Activated T-helper 1 cell treated with anti-CD3 and anti-CD28 coated beads, Interleukin-12 subunit alpha, Interleukin-12 subunit beta, Interleukin-2, Interleukin-4 antibody, amounts not matched to agents 30 ng/mL and 10 ng/mL and 1 ng/mL, durations not matched to agents 14 hours and 24 hours and 36 hours (primary cell): ENCODE measurements around the gene PRSS21. TPM values are rescaled to one million over a fixed set of nuclear protein-coding genes. Genes with fewer than 3 reads are reported as not detected.

Source experiments
- DNase-seq: peaks from one replicate; pipeline ENCODE4 v3.0.0; 2021; ENCODE audit warnings: low spot score
- H3K27ac Mint-ChIP-seq: one replicate; pipeline ENCODE4 v1.8.0; 2021; ENCODE audit warnings: mild to moderate bottlenecking, mixed read lengths
- H3K27me3 Mint-ChIP-seq: one replicate; pipeline ENCODE4 v1.8.0; 2022; ENCODE audit warnings: mild to moderate bottlenecking, moderate library complexity, mixed read lengths; ENCODE audit not compliant: insufficient read depth
- H3K36me3 Mint-ChIP-seq: one replicate; pipeline ENCODE4 v1.8.0; 2021; ENCODE audit warnings: low read depth, mixed read lengths
- H3K4me1 Mint-ChIP-seq: one replicate; pipeline ENCODE4 v1.8.0; 2021; ENCODE audit warnings: low read depth, mixed read lengths
- H3K4me3 Mint-ChIP-seq: one replicate; pipeline ENCODE4 v1.8.0; 2021; ENCODE audit warnings: mild to moderate bottlenecking, moderate library complexity, mixed read lengths
- H3K9me3 Mint-ChIP-seq: one replicate; pipeline ENCODE4 v1.8.0; 2021; ENCODE audit warnings: mixed read lengths
- intact Hi-C: fragments of 100-400 bp; cut with micrococcal nuclease; formaldehyde crosslinking; loops from one replicate; pipeline ENCODE4 v1.15.1; 2024
- total RNA-seq: library from RNA; stranded (reverse); gene quantifications from 2 replicates; pipeline ENCODE4 v1.2.3, GENCODE V29; 2022

PRSS21 gene
- total RNA-seq, 1 donor from 2014 or later: 10.1 TPM

DNA sequence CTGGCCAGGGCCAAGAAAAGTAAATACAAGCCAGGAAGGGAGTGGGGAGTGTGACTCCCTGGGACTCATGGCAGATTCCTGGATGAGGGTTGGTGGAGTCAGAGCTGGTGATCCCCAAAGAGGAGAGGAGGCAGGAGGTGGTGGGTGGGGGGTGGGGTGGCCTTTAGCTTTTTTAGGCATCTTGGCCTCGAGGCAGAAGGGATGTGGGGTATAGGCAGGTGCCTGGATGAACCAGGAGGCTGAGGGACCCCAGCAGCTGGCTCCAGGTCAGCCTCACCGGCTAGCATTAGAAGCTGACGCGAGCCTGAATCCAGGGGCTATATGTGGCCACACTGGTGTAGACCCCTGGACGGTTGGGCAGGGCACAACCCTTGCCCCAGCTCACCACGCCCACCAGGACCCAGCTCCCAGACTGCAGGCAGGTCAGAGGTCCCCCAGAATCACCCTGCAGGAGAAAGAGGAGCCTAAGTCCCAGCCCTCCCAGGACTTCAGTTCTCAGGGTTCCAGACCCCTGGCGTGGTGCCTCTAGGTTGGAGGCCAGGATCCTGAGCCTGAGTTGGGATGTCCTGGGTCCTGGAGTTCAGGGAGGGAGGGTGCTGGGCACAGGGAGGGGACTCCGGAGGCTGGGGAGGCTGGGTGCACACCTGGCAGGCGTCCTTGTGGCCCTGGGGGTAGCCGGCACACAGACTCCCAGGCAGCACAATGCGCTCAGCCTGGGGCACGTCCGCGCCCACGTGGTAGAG lies 32.5 kb upstream of the PRSS21 start:
- no peaks in the 10 kb centered on the region for H3K9me3 Mint-ChIP-seq
- no peaks in the 10 kb centered on the region for H3K36me3 Mint-ChIP-seq
- peaks cover 18% of the 10 kb centered on the region for H3K27me3 Mint-ChIP-seq
- no peaks in the 10 kb centered on the region for H3K4me1 Mint-ChIP-seq
- H3K4me3 Mint-ChIP-seq: peak overlapping the region; percentile 76
- H3K27ac Mint-ChIP-seq: peak overlapping the region; percentile 77
- intact Hi-C loops: loop anchor here (5.0 kb wide), 1 partner anchor 262 kb away; the partner anchor contains the start of gene AMDHD2
- DNase-seq: no peak

DNA sequence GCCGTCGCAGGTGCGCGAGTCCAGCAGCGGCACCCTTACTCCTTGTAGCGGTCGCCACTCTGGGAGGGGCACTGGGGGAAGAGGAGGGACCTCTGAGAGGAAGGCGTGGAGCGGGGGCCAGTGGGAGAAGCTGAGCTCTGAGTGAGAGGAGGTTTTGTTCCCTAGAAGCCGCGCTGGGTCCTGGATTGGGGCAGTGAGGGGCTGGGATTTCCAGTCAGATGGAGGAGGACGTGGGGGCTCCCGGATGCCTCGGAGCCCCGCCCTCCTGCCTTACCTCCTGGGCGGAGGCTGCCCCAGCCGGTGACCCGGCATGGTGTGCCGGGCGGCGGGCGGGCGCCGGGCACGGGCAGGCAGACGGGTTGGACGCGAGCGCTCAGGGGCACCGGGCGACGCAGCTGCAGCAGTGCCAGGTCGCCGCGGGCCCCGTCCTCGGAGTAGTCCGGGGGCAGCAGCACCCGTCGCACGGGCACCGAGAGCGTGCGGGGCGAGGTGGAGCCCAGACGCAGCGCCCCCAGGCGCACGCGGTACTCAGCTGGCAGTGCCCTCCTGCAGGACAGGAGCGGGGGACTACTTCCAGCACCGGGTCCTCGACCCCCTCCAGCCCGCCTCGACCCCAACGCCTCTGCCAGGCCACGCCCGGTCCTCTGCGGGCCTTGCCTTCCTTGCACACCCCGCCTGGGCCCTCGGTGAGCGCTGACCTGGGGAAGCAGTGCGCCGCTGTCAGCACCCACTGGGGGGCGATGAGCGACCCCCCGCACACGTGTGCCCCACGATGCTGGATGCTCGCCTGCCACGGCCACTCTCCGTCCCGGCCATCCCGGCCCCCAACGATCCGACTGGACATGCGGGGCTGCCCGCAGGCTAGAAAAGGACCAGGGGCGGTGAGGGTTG lies 31.7 kb upstream of the PRSS21 start:
- Mint-ChIP-seq H3K4me1 (no peaks in the 10 kb centered on the region), H3K27ac (peak overlapping the region; percentile 77), H3K4me3 (peak overlapping the region; percentile 76), H3K36me3 (no peaks in the 10 kb centered on the region), H3K27me3 (peaks cover 20% of the 10 kb centered on the region), H3K9me3 (no peaks in the 10 kb centered on the region)
- intact Hi-C loops: no loop called here
- DNase-seq: no peak

DNA sequence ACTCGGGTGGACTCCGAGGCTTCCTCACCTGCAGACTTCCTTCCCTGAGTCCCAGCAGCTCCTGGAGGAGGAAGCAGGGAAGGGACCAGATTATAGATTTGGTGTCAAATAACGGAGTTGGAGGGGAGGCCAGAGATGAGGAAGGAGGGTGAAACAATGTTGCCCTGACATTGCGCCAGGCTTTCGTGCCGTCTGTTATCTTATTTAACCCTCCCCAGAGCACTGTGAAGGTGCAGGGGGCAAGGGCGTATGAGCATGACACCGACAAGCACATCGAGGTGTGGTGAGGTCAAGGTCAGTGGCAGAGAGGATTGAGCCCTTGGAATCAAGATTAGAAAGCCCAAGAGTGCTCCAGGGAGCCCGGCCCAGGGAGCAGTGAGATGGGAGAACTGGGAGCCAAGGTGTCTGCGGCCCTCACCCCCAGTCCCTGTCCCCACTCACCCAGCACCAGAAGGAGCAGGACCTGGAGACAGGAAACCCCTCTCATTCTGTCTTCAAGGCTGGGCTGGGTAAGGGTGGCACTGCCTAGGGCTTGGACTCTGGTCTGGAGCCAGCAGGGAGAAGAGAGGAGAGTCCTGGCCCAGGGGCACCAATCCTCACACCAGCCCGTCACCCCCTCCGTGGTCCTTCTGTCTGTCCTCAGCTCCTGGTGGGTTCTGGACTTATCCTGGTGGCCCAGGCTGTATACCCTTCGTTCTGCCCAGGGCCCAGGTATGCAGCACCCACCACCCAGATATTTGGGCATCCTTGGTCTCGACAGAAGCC lies 30.8 kb upstream of the PRSS21 start:
- no peaks in the 10 kb centered on the region for H3K36me3 Mint-ChIP-seq
- H3K4me1 Mint-ChIP-seq: no peaks in the 10 kb centered on the region
- DNase-seq: no peak
- H3K9me3 Mint-ChIP-seq: no peaks in the 10 kb centered on the region
- peak overlapping the region; percentile 22 for H3K4me3 Mint-ChIP-seq
- H3K27ac Mint-ChIP-seq: no peak overlapping the region
- intact Hi-C loops: no loop called here
- peaks cover 22% of the 10 kb centered on the region for H3K27me3 Mint-ChIP-seq

DNA sequence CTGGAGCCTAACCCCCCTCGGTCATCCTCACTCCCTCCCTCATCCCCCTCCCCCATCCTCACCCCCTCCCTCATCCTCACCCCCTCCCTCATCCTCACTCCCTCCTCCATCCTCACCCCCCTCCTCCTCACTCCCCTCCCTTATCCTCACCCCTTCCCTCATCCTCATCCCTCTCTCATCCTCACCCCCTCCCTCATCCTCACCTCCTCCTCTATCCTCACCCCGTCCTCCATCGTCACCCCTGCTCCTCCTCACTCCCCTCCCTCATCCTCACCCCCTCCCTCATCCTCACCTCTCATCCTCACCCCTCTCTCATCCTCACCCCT lies 30.2 kb upstream of the PRSS21 start:
- intact Hi-C loops: no loop called here
- DNase-seq: no peak
- Mint-ChIP-seq H3K36me3 (no peaks in the 10 kb centered on the region), H3K27ac (no peak overlapping the region), H3K9me3 (no peaks in the 10 kb centered on the region), H3K4me3 (no peak overlapping the region), H3K27me3 (peaks cover 23% of the 10 kb centered on the region), H3K4me1 (no peaks in the 10 kb centered on the region)

DNA sequence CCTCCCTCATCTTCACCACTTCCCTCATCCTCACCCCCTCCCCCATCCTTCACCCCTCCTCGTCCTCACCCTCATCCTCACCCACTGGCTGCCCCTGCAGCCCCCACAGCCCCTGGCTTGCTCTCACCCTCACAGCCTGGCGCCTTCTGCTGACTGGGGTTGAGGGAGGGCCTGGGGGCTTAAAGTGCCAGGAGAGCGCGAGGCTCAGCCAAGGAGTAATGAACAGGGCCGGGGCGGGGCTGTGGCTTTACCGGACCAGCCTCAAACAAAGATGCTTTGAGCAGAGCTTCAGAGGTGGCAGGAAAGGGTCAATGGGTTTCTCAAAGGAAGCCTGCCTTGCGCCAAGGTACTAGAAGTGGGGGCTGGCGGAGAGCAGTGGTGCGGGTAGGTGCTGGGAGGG lies 29.6 kb upstream of the PRSS21 start, which contains the start of gene PRSS33:
PRSS33 (minus strand) TSS at position 155 of the 400 bp plus-strand sequence. CDS start 1,013 bp downstream, outside the sequence.
- DNase-seq: no peak
- intact Hi-C loops: no loop called here
- H3K36me3 Mint-ChIP-seq: no peaks in the 10 kb centered on the region
- H3K27ac Mint-ChIP-seq: no peak within 1 kb of the TSS
- no peaks in the 10 kb centered on the region for H3K9me3 Mint-ChIP-seq
- H3K27me3 Mint-ChIP-seq: peaks cover 23% of the 10 kb centered on the region
- H3K4me1 Mint-ChIP-seq: no peaks in the 10 kb centered on the region
- no peak within 1 kb of the TSS for H3K4me3 Mint-ChIP-seq

DNA sequence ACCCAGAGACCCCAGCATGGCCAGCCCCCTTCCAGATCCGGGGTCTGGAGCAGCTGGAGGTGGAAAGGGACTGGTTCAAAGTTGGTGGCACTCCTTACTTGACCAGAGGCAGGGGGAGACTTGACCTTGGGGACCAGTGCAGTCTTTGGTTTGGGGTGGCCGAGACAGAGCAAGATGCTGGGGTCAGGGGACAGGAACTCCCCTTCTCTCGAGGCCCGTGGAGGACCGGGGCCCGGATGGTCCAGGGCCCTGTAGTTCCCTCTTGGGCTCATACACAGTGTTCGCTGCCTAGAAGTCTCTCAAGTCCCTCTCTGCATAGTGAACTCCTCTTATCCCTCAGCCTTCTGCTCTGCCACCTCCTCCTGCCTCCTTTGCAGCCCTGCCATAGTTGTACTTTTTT lies 29.1 kb upstream of the PRSS21 start:
- Mint-ChIP-seq H3K4me1 (no peaks in the 10 kb centered on the region), H3K9me3 (no peaks in the 10 kb centered on the region), H3K27me3 (peaks cover 23% of the 10 kb centered on the region), H3K4me3 (no peak overlapping the region), H3K27ac (no peak overlapping the region), H3K36me3 (no peaks in the 10 kb centered on the region)
- no peak for DNase-seq
- intact Hi-C loops: no loop called here

DNA sequence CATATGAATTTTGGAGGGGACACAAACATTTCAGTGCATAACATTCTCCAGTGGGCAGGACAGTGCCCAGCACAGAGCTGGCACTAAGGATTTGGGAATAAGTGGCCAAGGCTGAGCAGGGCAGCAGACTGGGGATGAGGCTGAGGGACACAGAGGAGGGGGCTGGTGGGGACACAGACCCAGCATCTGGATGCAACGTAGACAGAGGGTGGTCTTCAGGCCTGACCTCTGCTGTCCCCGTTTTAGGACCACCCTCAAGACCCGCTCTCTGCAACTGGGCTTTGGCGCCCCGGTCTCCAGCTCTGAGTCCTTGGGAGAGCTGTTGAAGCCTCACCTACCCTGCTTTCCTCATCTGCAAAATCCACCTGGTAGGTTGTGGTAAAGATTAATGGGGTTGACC lies 26.4 kb upstream of the PRSS21 start:
- DNase-seq: no peak
- H3K27ac Mint-ChIP-seq: no peak overlapping the region
- no peaks in the 10 kb centered on the region for H3K4me1 Mint-ChIP-seq
- H3K27me3 Mint-ChIP-seq: peaks cover 30% of the 10 kb centered on the region
- no peaks in the 10 kb centered on the region for H3K9me3 Mint-ChIP-seq
- intact Hi-C loops: no loop called here
- no peaks in the 10 kb centered on the region for H3K36me3 Mint-ChIP-seq
- H3K4me3 Mint-ChIP-seq: no peak overlapping the region

DNA sequence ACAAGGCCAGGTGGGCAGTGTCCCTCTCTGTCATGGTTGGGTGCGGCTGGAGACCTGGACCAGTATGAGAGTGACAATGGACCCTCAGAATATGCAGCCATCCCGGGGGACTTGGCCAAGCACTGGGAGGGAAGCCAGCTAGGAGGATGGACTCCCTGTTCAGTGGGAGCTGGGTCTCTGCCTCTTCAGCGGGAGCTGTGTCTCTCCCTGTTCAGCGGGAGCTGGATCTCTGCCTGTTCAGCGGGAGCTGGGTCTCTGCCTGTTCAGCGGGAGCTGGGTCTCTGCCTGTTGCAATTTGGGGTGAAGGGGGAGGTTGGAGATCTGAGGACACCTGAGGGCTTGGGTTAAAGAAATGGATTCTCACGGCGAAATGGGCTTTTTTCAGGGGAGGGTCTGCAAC lies 25.9 kb upstream of the PRSS21 start:
- H3K27ac Mint-ChIP-seq: no peak overlapping the region
- no peak for DNase-seq
- no peaks in the 10 kb centered on the region for H3K9me3 Mint-ChIP-seq
- peaks cover 26% of the 10 kb centered on the region for H3K27me3 Mint-ChIP-seq
- intact Hi-C loops: no loop called here
- H3K36me3 Mint-ChIP-seq: no peaks in the 10 kb centered on the region
- no peaks in the 10 kb centered on the region for H3K4me1 Mint-ChIP-seq
- H3K4me3 Mint-ChIP-seq: no peak overlapping the region

DNA sequence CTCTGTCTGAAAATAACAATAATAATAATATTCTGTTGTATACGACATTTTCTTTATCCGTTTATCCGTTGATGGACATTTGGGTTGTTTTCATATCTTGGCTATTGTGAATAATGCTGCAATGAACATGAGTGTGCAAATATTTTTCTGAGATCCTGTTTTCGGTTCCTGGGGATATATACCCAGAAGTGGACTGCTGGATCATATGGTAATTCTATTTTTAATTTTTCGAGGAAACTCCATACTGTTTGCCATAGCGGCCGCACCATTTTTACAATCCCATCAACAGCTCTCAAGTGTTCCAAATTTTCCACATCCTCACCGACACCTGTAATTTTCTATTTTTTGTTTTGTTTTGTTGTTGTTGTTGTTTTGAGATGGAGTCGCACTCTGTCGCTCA lies 24.1 kb upstream of the PRSS21 start:
- intact Hi-C loops: no loop called here
- peaks cover 26% of the 10 kb centered on the region for H3K27me3 Mint-ChIP-seq
- no peak overlapping the region for H3K4me3 Mint-ChIP-seq
- H3K4me1 Mint-ChIP-seq: no peaks in the 10 kb centered on the region
- H3K9me3 Mint-ChIP-seq: no peaks in the 10 kb centered on the region
- no peak for DNase-seq
- H3K27ac Mint-ChIP-seq: no peak overlapping the region
- no peaks in the 10 kb centered on the region for H3K36me3 Mint-ChIP-seq

DNA sequence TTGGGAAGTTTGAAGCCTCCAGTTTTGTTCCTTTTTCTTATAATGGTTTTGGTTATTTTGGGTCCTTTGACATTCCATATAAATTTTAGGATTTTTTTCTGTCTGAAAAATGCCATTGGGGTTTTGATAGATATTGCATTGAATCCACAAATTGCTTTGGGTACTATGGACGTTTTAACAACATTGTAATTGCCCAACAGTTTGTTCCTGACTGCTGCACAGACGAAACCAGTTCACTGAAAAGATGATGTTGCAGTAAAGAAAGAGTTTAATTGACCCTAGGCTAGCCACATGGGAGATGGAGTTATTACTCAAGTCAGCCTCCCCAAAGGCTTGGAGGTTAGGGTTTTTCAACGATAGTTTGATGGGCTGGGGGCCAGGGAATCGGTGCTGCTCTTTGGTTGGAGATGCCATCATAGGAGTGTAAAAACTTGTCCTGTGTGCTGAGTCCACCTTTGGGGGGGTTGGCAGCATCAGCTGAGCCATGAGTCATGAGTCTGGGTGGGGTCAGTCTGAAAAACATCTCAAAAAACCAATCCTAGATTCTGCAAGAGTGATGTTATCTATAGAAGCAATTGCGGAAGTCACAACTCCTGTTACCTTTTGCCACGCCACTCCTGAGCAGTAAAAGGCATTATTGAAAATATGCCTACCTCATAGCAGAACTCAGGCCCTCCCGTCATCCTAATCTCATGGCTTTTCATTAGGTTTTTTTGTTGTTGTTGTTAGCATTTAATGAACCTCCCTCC lies 21.5 kb upstream of the PRSS21 start:
- peaks cover 18% of the 10 kb centered on the region for H3K27me3 Mint-ChIP-seq

DNA sequence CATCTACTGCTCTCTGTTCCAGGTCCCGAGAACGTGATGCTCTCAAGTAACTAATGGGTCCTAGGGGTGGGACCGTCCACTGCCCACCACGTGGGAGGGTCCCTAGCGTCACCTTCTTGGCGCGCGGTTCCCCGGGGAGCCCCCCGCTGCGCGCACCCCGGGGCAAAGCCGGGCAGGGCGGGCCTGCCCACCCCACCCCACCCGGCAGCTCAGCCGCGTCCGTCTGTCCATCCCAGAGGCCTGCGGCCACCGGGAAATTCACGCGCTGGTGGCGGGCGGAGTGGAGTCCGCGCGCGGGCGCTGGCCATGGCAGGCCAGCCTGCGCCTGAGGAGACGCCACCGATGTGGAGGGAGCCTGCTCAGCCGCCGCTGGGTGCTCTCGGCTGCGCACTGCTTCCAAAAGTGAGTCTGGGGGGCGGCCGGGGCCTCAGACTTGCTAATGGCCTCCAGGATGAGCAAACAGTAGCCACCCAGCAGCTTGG lies 18.3 kb upstream of the PRSS21 start:
- no peak for DNase-seq
- intact Hi-C loops: no loop called here
- no peaks in the 10 kb centered on the region for H3K4me1 Mint-ChIP-seq

More for the DNA sequence above, 21.5 kb upstream of the PRSS21 start:
- H3K27ac Mint-ChIP-seq: no peak overlapping the region
- DNase-seq: no peak
- H3K36me3 Mint-ChIP-seq: no peaks in the 10 kb centered on the region
- no peaks in the 10 kb centered on the region for H3K9me3 Mint-ChIP-seq
- no peaks in the 10 kb centered on the region for H3K4me1 Mint-ChIP-seq
- intact Hi-C loops: no loop called here
- H3K4me3 Mint-ChIP-seq: no peak overlapping the region

DNA sequence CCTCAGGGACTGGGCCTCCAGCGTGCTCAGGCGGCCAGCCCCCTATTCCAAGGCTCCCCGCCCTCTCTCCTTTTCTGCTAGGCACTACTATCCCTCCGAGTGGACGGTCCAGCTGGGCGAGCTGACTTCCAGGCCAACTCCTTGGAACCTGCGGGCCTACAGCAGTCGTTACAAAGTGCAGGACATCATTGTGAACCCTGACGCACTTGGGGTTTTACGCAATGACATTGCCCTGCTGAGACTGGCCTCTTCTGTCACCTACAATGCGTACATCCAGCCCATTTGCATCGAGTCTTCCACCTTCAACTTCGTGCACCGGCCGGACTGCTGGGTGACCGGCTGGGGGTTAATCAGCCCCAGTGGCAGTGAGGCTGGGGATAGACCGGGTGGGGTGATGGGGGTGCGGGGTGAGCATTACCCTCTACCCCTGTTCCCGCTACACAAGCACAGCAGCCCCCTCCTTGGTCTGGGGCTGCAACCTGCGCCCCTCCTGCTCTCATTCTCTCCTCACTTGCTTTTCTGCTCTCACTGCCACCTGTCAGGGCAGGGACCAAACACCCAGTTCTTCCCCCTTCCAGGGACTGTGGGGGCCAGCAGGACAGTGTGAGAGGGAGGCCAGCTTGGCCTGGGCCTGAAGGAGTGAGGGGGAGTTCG lies 17.7 kb upstream of the PRSS21 start:
- no peak overlapping the region for H3K4me3 Mint-ChIP-seq
- no peak for DNase-seq

More for the DNA sequence above, 18.3 kb upstream of the PRSS21 start:
- Mint-ChIP-seq H3K27me3 (peaks cover 15% of the 10 kb centered on the region), H3K4me3 (no peak overlapping the region), H3K27ac (no peak overlapping the region), H3K9me3 (peaks cover 2% of the 10 kb centered on the region), H3K36me3 (no peaks in the 10 kb centered on the region)

More for the DNA sequence above, 17.7 kb upstream of the PRSS21 start:
- H3K9me3 Mint-ChIP-seq: peaks cover 5% of the 10 kb centered on the region
- intact Hi-C loops: no loop called here
- no peaks in the 10 kb centered on the region for H3K4me1 Mint-ChIP-seq
- no peak overlapping the region for H3K27ac Mint-ChIP-seq
- H3K36me3 Mint-ChIP-seq: no peaks in the 10 kb centered on the region
- H3K27me3 Mint-ChIP-seq: peaks cover 14% of the 10 kb centered on the region
